ENCODE data around the gene NPAS4.
"Not testable (repeated sequence)": the region's sequence is repeated elsewhere in the genome, so short reads cannot be mapped to it uniquely, and the experiment has no call there.

NPAS4 gene

DNA sequence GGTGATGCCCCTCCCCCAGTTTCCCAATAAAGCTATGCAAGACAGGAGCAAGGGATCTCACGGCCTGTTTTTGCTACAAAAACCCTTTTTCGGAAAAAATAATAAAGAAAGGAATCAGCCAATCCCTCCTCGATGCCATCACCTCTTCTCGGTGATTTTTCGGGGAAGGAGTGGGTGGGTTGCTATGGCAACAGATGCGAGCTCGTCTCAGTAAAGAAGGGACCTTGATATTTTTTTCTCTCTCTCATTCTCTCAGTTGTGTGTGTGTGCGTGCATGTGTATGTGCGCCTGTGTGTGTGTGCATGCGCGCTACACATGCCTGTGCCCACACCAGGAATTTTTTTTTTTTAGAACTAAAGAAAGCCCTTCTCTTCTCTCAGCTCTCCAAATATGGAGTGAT lies 3.8 kb upstream of the NPAS4 start:
- peak in 1 of 3 experiments; percentile 36 for DNase-seq (ENCODE audit: low read depth in 3 of 3)

DNA sequence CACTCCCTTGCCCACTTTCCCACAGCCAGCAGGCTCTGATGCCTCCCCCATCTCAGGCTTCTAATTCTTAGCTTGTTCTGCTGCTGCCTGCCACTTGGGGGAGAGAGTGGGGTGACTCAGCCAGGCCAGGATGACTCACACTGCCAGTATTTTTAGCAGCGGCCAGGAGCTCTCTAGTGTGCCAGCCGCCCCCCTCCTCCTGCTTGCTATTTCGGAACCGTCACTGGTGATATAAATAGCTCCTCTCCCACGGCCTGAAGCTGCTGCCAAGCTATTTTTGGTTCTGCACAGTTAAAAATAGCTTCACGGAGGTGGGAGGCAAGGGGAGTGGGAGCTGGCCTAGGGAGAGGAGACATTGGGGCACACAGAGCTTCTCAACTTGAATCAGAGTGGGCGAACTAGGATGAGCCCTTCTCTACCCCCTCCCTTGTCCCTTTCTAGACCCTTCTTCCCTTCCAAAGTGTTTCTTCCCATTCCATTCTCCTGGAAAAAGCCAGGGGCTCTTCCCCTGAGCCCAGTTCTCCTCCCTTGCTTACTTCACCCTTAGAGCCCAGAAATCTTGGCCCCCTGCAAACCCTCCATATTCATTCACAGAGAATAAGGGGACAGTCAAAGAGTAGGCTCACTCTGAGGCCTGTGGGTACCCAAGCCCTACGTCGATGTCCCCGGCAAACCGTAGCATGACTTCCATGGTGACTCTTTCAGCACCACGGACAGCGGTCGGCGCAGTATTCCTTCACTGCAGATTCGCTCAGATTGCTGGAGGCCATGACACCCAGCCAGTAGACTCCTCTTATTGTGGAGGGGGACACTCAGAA lies 2.5 kb upstream of the NPAS4 start:
- DNase-seq (ENCODE audit: low read depth in 3 of 3): peak; percentile 56 to 80 (median 58)

GRCh38 chr11:66418986-66419308 lies 1.9 kb upstream of the NPAS4 start:
- DNase-seq (ENCODE audit: low read depth in 3 of 3): no peak

DNA sequence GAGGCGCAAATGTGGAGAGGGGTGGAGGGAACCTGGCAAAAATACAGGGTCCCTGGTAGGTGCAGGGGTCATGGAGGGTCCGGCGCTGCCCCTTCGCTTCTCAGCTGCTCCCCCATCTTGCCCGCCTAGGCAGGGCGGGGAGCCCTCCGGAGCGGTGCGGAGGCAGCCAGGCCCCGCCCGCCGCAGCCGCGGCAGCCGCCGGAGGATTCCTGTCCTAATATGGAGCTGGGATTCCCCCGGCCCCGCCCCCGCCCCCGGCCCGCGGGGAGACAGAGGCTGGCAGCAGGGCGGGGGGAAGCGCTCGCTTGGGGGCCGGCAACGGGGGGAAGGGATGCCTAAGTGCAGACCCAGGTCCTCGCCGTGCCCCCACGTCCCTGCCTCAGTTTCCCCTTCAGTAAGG lies 1.0 kb upstream of the NPAS4 start:
- DNase-seq (ENCODE audit: low read depth in 3 of 3): no peak

DNA sequence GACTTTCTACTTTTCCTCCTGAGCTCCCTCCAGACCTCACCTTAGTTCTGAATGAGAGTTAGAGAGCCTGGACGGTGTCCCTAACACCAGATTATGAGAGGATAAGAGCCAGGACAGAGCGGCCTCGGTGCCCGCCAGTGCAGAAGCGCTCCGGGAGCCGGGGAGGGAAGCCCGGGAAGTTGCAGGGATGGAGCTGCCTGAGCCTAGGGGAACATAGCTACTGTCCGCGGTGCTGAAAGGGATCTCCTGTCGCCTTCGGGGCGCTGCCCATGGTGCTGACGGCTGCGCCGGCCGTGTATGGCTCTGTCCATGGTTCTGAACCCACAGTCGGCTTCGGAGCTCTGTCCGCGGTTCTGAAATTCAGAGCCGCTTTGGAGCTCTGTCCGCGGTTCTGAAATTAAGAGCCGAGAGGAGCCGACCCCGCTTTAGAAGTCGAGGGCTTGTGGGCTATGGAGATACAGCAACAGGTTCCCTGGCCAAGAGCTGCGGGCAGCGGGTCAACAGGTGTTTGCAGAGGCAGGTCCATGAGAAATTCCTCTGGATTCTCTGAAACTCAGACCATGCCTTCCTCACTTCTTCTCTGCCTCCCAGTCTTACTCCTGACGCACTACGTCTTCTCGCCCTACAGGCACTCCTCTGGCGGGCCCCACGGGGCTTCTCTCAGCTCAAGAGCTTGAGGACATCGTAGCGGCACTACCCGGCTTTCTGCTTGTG lies 814 bp downstream of the NPAS4 start:
- DNase-seq (ENCODE audit: low read depth in 3 of 3): peak; percentile 77 to 83 (median 82)

GRCh38 chr11:66426314-66426713 lies 5.5 kb downstream of the NPAS4 start:
- no peak for DNase-seq (ENCODE audit: low read depth in 3 of 3)

- DNase-seq (ENCODE audit: low read depth in 3 of 3): no peak
These were observed 8.1 kb downstream of the NPAS4 start for GRCh38 chr11:66428933-66429332.

DNA sequence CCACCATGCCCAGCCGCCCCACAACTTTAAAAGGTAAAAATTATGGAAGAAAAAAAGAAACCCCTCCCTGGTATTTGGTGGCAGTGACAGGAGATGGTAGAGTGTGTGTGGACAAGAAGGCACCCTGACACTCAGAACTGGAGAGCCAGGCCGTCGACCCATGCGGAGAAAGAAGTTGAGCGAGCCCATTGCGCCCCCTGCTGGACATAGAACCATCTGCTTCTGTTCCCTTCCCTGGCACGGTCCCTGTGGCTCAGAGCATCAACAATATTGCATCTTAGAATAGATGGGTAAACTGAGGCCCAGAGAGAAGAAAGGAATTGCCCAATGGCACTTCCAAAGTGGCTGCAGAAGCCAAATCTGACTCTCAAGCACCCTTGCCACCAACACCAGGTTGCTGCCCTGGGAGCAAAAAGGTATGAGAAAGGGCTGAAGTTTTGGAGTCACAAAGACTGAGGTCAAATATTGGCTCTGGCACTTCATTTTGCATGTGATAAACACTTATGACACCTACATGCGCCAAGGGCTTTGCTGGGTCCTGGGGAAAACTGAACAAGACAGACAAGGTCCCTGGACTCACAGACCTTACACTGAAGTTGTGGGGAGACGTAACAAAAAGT lies 9.3 kb downstream of the NPAS4 start:
- peak; percentile 55 to 75 (median 68) for DNase-seq (ENCODE audit: low read depth in 3 of 3)

DNA sequence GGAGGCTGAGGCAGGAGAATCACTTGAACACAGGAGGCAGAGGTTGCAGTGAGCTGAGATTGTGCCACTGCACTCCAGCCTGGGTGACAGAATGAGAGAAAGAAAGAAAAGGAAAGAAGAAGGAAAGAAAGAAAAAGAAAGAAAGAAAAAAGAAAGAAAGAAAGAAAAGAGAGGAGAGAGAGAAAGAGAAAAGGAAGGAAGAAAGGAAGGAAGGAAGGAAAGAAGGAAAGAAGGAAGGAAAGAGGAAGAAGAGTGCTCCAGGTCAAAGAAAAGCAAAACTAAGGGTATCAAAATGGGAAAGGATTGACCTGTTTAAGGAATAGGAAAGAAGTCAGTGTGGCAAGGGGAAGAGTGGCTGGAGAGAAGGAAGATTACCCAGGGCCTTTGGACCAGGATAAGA lies 10.5 kb downstream of the NPAS4 start:
- not testable (repeated sequence) for DNase-seq (ENCODE audit: low read depth in 3 of 3)

GRCh38 chr11:66431871-66432329 lies 11.1 kb downstream of the NPAS4 start:
- DNase-seq (ENCODE audit: low read depth in 3 of 3): not testable (repeated sequence)

DNA sequence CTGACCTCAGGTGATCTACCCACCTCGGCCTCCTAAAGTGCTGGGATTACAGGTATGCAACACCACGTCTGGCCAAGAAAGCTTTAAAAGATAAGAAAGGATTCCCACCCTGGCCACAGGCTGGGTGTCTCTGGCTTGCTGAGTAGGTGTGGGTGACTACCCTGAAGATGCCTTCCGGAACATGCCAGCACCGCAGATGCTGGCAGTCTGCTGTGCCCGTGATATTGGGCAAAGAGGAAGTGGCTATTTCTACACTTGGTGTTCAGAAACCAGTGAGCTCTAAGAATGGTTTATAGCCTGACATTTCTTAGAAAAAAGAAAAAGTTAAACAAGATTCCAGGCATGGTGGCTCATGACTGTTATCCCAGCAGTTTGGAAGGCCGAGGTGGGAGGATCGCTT lies 11.8 kb downstream of the NPAS4 start:
- DNase-seq (ENCODE audit: low read depth in 3 of 3): no peak

DNA sequence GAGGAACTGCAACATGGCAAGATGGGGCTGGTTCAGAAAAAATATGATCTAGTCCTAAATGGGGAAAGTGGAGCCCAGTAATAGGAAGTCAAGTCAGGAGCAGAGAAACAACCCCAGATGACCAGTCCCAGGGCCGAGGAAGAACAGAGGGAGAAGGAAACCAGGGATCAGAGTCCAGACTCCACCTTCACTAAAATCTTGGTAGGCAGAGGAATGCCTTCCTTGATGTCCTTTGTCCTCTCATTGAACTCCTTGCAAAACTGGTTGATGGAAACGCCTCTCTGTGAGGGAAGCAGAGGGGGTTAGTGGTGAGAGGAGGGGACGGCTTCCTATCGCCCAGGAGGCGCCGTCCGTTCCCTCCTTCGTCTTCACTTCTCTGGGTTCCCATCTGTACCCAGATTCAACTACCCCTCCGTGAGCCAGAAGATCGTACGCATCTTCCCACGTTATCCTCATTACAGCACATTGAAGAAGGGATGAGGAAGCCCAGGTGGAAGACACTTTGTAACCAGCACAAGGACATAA lies 17.2 kb downstream of the NPAS4 start:
- no peak for DNase-seq (ENCODE audit: low read depth in 3 of 3)

- DNase-seq (ENCODE audit: low read depth in 3 of 3): peak; percentile 74 to 89 (median 79)
These were observed 17.9 kb downstream of the NPAS4 start, which contains the start of gene MRPL11 for GRCh38 chr11:66438504-66439466. MRPL11 (minus strand) TSS chr11:66438848; CDS start chr11:66438754, 94 bp downstream.

GRCh38 chr11:66440101-66440939 lies 19.5 kb downstream of the NPAS4 start:
- DNase-seq (ENCODE audit: low read depth in 3 of 3): not testable (repeated sequence)

DNA sequence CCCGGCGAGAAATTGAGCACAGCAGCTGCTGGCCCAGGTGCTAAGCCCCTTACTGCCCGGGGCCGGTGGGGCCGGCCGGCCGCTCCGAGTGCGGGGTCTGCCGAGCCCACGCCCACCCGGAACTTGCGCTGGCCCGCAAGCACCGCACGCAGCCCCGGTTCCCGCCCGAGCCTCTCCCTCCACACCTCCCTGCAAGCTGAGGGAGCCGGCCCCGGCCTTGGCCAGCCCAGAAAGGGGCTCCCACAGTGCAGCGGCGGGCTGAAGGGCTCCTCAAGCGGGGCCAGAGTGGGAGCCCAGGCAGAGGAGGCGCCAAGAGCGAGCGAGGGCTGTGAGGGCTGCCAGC lies 20.1 kb downstream of the NPAS4 start:
- not testable (repeated sequence) for DNase-seq (ENCODE audit: low read depth in 3 of 3)

DNA sequence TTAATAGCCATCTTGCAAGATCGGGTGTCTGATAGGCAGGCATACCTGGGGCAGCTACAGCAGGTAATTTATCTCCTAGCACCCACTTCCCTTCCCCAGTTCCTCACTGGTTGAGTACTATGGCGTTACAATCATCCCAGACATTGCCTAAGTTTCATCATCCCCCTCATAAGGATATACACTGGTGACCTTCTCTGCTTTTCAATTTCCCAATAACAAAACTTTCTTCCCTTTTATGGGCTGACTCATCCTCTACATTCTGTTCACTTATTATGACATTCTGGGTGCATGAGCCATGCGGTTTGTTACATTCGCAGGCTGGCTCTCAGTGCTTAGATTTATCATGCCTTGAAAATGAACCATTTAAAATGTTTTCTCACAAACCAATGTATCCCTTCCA lies 22.8 kb downstream of the NPAS4 start:
- no peak for DNase-seq (ENCODE audit: low read depth in 3 of 3)

- DNase-seq (ENCODE audit: low read depth in 3 of 3): no peak
These were observed 26.2 kb downstream of the NPAS4 start for GRCh38 chr11:66447012-66447411.

- no peak for DNase-seq (ENCODE audit: low read depth in 3 of 3)
These were observed 27.7 kb downstream of the NPAS4 start for GRCh38 chr11:66448523-66448922.

DNA sequence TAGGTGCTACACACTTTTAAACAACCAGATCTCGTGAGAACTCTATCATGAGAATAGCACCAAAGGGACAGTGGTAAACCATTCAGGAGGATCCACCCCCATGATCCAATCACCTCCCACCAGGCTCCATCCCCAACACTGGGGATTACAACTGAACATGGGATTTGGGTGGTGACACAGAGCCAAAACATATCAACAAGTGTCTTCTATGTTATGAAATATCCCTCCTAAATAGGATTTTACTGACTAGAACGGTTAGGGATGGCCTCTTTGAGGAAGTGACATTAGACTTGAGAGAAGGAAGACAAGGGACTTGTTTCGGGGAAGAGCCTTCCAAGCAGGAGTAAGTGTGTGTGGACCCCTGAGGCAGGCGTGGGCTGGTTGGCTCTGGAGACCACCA lies 29.7 kb downstream of the NPAS4 start:
- DNase-seq (ENCODE audit: low read depth in 3 of 3): no peak

DNA sequence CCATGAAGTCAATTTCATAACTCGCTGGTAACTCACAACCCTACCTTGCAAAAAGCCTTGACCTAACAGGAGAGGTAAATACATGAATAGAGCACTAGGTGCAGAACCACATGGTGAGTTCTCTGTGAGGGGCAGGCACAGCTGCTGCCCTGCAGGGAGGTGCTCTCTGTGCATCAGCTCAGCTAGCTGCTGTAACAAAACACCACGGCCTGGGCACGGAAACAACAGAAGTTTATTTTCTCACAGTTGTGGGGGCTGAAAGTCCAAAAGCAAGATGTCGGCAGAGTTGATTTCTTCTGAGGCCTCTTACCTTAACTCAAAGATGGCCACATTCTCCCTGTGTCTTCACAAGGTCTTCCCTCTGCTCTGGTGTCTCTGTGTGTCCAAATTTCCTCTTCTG lies 30.8 kb downstream of the NPAS4 start:
- DNase-seq (ENCODE audit: low read depth in 3 of 3): no peak

Measured in stimulated activated CD4-positive, alpha-beta T cell treated with anti-CD3 and anti-CD28 coated beads, TNF-alpha, amount 100 ng/mL, for 24 hours (primary cell).